Measurements from ENCODE around the gene UNC80.
"Not testable (repeated sequence)": the region's sequence is repeated elsewhere in the genome, so short reads cannot be mapped to it uniquely, and the experiment has no call there.

The UNC80 gene

GRCh38 chr2:209771474-209772289 is at the start of gene UNC80:
UNC80 (plus strand) TSS chr2:209771832; CDS start chr2:209772073, 241 bp downstream.
- peak; percentile 11 for DNase-seq (ENCODE audit: low read depth)

- DNase-seq (ENCODE audit: low read depth): no peak
These were observed 45.3 kb upstream of the UNC80 start for GRCh38 chr2:209726311-209726710.

- no peak for DNase-seq (ENCODE audit: low read depth)
These were observed 44.6 kb upstream of the UNC80 start for GRCh38 chr2:209727077-209727476.

GRCh38 chr2:209734805-209735204 is 36.8 kb upstream of the UNC80 start:
- DNase-seq (ENCODE audit: low read depth): no peak

- no peak for DNase-seq (ENCODE audit: low read depth)
These were observed 29.7 kb upstream of the UNC80 start for GRCh38 chr2:209741953-209742352.

GRCh38 chr2:209753020-209753419 is 18.6 kb upstream of the UNC80 start:
- no peak for DNase-seq (ENCODE audit: low read depth)

- DNase-seq (ENCODE audit: low read depth): no peak
These were observed 14.5 kb upstream of the UNC80 start for GRCh38 chr2:209757163-209757562.

GRCh38 chr2:209761566-209761965 is 10.1 kb upstream of the UNC80 start:
- DNase-seq (ENCODE audit: low read depth): no peak

GRCh38 chr2:209762563-209762962 is 9.1 kb upstream of the UNC80 start:
- DNase-seq (ENCODE audit: low read depth): no peak

GRCh38 chr2:209763106-209763505 is 8.5 kb upstream of the UNC80 start:
- DNase-seq (ENCODE audit: low read depth): no peak

- DNase-seq (ENCODE audit: low read depth): no peak
These were observed 5.0 kb upstream of the UNC80 start for GRCh38 chr2:209766613-209767012.

GRCh38 chr2:209767316-209767715 is 4.3 kb upstream of the UNC80 start:
- DNase-seq (ENCODE audit: low read depth): no peak

- DNase-seq (ENCODE audit: low read depth): no peak
These were observed 3.1 kb upstream of the UNC80 start for GRCh38 chr2:209768557-209768956.

- no peak for DNase-seq (ENCODE audit: low read depth)
These were observed 656 bp downstream of the UNC80 start for GRCh38 chr2:209772290-209772685.

GRCh38 chr2:209773377-209773776 is 1.7 kb downstream of the UNC80 start:
- DNase-seq (ENCODE audit: low read depth): no peak

GRCh38 chr2:209787416-209787815 is 15.8 kb downstream of the UNC80 start:
- DNase-seq (ENCODE audit: low read depth): no peak

GRCh38 chr2:209788925-209789324 is 17.3 kb downstream of the UNC80 start:
- DNase-seq (ENCODE audit: low read depth): no peak

- no peak for DNase-seq (ENCODE audit: low read depth)
These were observed 18.6 kb downstream of the UNC80 start for GRCh38 chr2:209790066-209790728.

- no peak for DNase-seq (ENCODE audit: low read depth)
These were observed 19.5 kb downstream of the UNC80 start for GRCh38 chr2:209791151-209791550.

- DNase-seq (ENCODE audit: low read depth): not testable (repeated sequence)
These were observed 23.8 kb downstream of the UNC80 start for GRCh38 chr2:209795425-209795824.

- DNase-seq (ENCODE audit: low read depth): no peak
These were observed 33.7 kb downstream of the UNC80 start for GRCh38 chr2:209805351-209805750.

- DNase-seq (ENCODE audit: low read depth): no peak
These were observed 34.7 kb downstream of the UNC80 start for GRCh38 chr2:209806318-209806717.

- DNase-seq (ENCODE audit: low read depth): no peak
These were observed 36.9 kb downstream of the UNC80 start for GRCh38 chr2:209808521-209808920.

GRCh38 chr2:209809256-209809655 is 37.6 kb downstream of the UNC80 start:
- no peak for DNase-seq (ENCODE audit: low read depth)

Data from activated T-cell treated with anti-CD3 and anti-CD28 coated beads for 48 hours (primary cell).